Loucy (cell line): ENCODE measurements around the gene SECTM1.

Experiments used
- H2AFZ ChIP-seq: fragments of 200-600 bp; sonication (generic); 2 replicates; pipeline ENCODE4 v1.6.0; 2016; ENCODE audit warnings: antibody characterized with exemption, mild to moderate bottlenecking, low read length, moderate library complexity
- H3F3A ChIP-seq: fragments of 200-600 bp; 2 replicates; pipeline ENCODE4 v1.6.0; 2016; ENCODE audit warnings: antibody characterized with exemption, low read depth, mild to moderate bottlenecking
- H3K27me3 ChIP-seq: fragments of 200-600 bp; sonication (generic); 2 replicates; pipeline ENCODE4 v1.6.1; 2014; ENCODE audit warnings: low read length, mild to moderate bottlenecking; ENCODE audit not compliant: insufficient read depth, poor library complexity, severe bottlenecking
- H3K36me3 ChIP-seq: fragments of 200-600 bp; sonication (generic); 2 replicates; pipeline ENCODE4 v1.6.1; 2016; ENCODE audit warnings: low read length; ENCODE audit not compliant: insufficient read depth
- H3K4me1 ChIP-seq: fragments of 200-600 bp; sonication (generic); 2 replicates; pipeline ENCODE4 v1.5.1; 2014; ENCODE audit warnings: low read length, mild to moderate bottlenecking; ENCODE audit not compliant: insufficient read depth, poor library complexity, severe bottlenecking
- H3K4me2 ChIP-seq: fragments of 200-600 bp; sonication (generic); 2 replicates; pipeline ENCODE4 v1.6.0; 2014; ENCODE audit warnings: antibody characterized with exemption, low read length, low read depth, mild to moderate bottlenecking; ENCODE audit not compliant: poor library complexity, severe bottlenecking
- H3K4me3 ChIP-seq: fragments of 200-600 bp; sonication (generic); 2 replicates; pipeline ENCODE4 v1.5.1; 2014; ENCODE audit warnings: low read length, mild to moderate bottlenecking, mixed read lengths; ENCODE audit not compliant: poor library complexity, severe bottlenecking
- H3K79me2 ChIP-seq: fragments of 200-600 bp; sonication (generic); 2 replicates; pipeline ENCODE4 v1.6.1; 2014; ENCODE audit warnings: low read length; ENCODE audit not compliant: insufficient read depth
- H3K9ac ChIP-seq: fragments of 200-600 bp; sonication (generic); 2 replicates; pipeline ENCODE4 v1.6.0; 2014; ENCODE audit warnings: mild to moderate bottlenecking, low read depth, low read length, moderate library complexity; ENCODE audit not compliant: poor library complexity, severe bottlenecking
- H3K9me2 ChIP-seq: fragments of 200-600 bp; sonication (generic); replicated peaks from 2 replicates; pipeline ENCODE4 v1.6.1; 2016; ENCODE audit warnings: low read depth, low read length, mixed read lengths
- H3K9me3 ChIP-seq: fragments of 200-600 bp; sonication (generic); 2 replicates; pipeline ENCODE4 v1.6.1; 2014; ENCODE audit warnings: mild to moderate bottlenecking, antibody characterized with exemption, low read length, low read depth; ENCODE audit not compliant: insufficient read depth
- H4K20me1 ChIP-seq: fragments of 200-600 bp; sonication (generic); 2 replicates; pipeline ENCODE4 v1.6.0; 2014; ENCODE audit warnings: antibody characterized with exemption, low read length, mild to moderate bottlenecking; ENCODE audit not compliant: insufficient read depth, poor library complexity, severe bottlenecking
- EZH2phosphoT487 ChIP-seq: fragments of 200-600 bp; IDR thresholded peaks from 2 replicates; pipeline ENCODE4 v1.6.1; 2018; ENCODE audit warnings: antibody characterized with exemption, mild to moderate bottlenecking, moderate library complexity, borderline replicate concordance
- TF ChIP-seq, protein P1 (sequence below): fragments of 200-600 bp; sonication (generic); conservative IDR thresholded peaks from 2 replicates; pipeline ENCODE4 v1.5.1; 2014; ENCODE audit warnings: mild to moderate bottlenecking, antibody characterized with exemption, low read length

Gene SECTM1

DNA sequence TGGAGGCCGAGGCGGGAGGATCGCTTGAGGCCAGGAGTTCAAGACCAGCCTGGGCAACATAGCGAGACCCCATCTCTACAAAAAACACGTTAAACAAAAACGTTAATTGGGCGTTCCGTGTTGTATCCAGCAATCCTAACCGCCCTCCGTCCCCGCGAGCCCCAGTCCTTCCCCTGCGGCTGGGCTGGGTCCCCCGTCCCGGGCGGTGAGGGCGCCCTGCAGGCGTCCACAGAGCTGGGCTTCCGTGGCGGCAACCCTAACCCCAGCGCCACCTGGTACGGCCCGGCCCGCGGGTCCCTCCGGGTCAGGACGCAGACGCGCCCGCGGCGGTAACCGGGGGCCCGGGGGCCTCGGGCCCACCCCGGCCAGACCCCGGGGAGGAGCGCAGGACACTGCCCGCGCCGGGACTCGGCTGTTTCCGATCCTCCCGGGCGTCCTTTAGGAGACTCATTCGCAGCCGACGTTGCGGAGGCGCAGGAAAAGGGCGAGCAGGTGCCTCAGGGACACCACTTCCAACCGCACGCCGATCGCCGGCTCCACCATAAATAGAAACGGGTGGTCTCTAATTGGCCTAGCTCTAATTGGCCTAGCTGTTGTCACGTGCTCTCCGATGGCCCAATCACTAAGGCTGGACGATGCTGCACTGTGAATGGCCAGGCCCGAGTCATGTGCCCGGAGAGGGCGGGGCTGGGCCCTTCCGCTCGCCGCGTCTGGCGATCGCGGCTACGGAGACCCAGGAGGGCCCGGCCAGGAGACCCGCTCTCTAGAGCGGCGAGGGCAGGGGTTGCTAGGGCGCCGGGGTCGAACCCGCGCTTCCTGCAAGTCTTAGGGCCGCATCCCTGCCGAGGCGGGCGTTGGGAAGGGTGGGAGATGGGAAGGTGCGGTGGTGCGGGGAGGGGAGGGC, 41.1 kb downstream of the SECTM1 start:
- Histone ChIP-seq H4K20me1 (peaks cover 6% of the 10 kb centered on the region), H3K27me3 (no peaks in the 10 kb centered on the region), H3K79me2 (peaks cover 14% of the 10 kb centered on the region), H2AFZ (peak overlapping the region; percentile 74; the same call in 1 of the 2 replicates), H3K9me3 (no peaks in the 10 kb centered on the region), H3K4me2 (peak overlapping the region; percentile 94), H3F3A (peaks cover 9% of the 10 kb centered on the region), H3K9me2 (no peaks in the 10 kb centered on the region), H3K4me1 (peaks cover 41% of the 10 kb centered on the region), H3K9ac (peak overlapping the region; percentile 98), H3K4me3 (peak overlapping the region; percentile 98), H3K36me3 (no peaks in the 10 kb centered on the region)
- TF ChIP-seq, protein P1, sequence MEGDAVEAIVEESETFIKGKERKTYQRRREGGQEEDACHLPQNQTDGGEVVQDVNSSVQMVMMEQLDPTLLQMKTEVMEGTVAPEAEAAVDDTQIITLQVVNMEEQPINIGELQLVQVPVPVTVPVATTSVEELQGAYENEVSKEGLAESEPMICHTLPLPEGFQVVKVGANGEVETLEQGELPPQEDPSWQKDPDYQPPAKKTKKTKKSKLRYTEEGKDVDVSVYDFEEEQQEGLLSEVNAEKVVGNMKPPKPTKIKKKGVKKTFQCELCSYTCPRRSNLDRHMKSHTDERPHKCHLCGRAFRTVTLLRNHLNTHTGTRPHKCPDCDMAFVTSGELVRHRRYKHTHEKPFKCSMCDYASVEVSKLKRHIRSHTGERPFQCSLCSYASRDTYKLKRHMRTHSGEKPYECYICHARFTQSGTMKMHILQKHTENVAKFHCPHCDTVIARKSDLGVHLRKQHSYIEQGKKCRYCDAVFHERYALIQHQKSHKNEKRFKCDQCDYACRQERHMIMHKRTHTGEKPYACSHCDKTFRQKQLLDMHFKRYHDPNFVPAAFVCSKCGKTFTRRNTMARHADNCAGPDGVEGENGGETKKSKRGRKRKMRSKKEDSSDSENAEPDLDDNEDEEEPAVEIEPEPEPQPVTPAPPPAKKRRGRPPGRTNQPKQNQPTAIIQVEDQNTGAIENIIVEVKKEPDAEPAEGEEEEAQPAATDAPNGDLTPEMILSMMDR: no peak
- no peak for TF ChIP-seq EZH2phosphoT487

DNA sequence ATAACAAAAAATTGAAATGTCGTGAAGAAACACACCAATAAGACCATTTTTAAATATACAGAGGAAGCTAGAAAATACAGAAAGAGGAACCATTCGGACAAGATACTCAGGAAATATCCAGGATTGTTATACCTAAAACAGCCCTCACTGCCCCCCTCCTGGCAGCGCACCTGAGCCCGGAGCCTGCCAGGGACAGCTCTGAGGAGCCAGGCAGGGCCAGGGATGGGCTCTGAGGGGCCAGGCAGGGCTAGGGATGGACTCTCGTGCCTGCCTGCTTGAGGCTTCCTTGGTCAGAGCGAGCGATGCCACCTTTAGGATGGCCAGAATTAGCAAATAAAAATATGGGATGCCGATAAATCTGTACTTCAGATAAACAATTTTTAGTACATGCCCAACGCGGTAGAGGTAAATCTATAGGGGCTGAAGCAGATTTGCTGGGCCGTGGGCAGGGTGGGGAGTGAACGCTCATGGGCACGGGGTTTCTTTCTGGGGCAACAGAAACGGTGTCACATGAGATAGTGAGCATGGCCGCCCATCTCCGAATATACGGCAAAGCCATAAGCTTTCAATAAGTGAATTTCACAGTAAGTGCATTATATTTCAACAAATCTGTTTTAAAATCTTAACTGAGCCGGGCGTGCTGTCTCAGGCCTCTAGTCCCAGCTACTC, 41.9 kb downstream of the SECTM1 start:
- H3K9ac ChIP-seq: peak overlapping the region; percentile 98
- no peaks in the 10 kb centered on the region for H3K9me2 ChIP-seq
- no peak overlapping the region for H2AFZ ChIP-seq
- peaks cover 6% of the 10 kb centered on the region for H4K20me1 ChIP-seq
- TF ChIP-seq, protein P1: no peak
- no peak for TF ChIP-seq EZH2phosphoT487
- no peaks in the 10 kb centered on the region for H3K9me3 ChIP-seq
- peaks cover 14% of the 10 kb centered on the region for H3K79me2 ChIP-seq
- peak overlapping the region; percentile 98 for H3K4me3 ChIP-seq
- peaks cover 6% of the 10 kb centered on the region for H3F3A ChIP-seq
- no peaks in the 10 kb centered on the region for H3K27me3 ChIP-seq
- H3K4me1 ChIP-seq: peaks cover 39% of the 10 kb centered on the region
- peak overlapping the region; percentile 94 for H3K4me2 ChIP-seq
- H3K36me3 ChIP-seq: no peaks in the 10 kb centered on the region

DNA sequence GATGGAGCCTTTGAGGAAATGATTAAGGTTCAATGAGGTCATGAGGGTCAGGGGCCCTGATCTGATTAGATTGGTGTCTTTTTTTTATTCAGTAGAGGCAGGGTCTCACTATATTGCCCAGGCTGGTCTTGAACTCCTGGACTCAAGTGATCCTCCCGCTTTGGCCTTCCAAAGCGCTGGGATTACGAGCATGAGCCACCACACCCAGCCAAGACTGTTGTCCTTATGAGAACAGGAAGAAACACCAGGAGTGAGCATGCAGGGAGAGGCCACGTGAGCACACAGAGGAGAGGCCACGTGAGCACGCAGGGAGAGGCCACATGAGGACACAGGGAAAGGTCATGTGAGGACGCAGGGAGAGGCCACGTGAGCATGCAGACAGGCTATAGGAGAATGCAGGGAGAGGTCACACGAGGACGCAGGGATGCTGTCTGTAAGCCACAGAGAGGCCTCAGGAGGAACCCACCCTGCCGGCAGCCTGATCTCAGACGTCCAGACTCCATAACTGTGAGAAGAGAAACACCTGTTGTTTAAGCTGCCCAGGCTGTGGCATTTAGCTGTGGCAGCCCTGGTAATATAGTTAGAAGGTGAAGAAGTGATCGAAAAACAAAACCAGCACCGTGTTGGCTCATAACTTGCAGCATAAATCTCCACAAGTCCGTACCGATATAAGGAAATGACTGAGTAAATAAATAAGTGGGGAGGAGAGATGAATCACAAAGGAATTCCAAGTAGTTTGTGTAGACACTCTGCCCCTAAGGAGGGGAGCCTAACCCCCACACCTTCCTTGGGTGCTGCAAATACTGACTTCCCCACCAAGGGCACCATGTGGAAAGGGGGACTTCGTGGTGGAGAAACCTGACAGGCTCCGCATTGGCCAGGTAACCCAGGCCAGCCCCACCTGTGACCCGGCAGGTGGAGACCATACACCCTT, 45.4 kb downstream of the SECTM1 start:
- Histone ChIP-seq H3K9me2 (no peaks in the 10 kb centered on the region), H3K36me3 (no peaks in the 10 kb centered on the region), H3K4me1 (peaks cover 19% of the 10 kb centered on the region), H3K27me3 (no peaks in the 10 kb centered on the region), H3F3A (no peaks in the 10 kb centered on the region), H2AFZ (no peak overlapping the region), H3K4me2 (no peak overlapping the region), H4K20me1 (no peaks in the 10 kb centered on the region), H3K4me3 (no peak overlapping the region), H3K9me3 (no peaks in the 10 kb centered on the region), H3K9ac (no peak overlapping the region), H3K79me2 (peaks cover 7% of the 10 kb centered on the region; the same call in 1 of the 2 replicates)
- no peak for TF ChIP-seq EZH2phosphoT487
- TF ChIP-seq, protein P1: no peak
